K562 (cell line): ENCODE measurements around the gene DRP2. TPM values are rescaled to one million over a fixed set of nuclear protein-coding genes. Genes with fewer than 3 reads are reported as not detected.

Source experiments
- ATAC-seq: fragments of 200-7000 bp; cut with Tn5 transposase; 3 replicates; pipeline ENCODE4 v1.9.1; 2020; ENCODE audit warnings: moderate library complexity
- BruUV-seq: library from RNA; stranded (reverse); fragments of 400-500 nt; replicated peaks from 2 replicates; lab custom pipeline; 2021; lab: Mats Ljungman, UMichigan
- CTCF ChIA-PET: fragments of 300-600 bp; formaldehyde crosslinking; extraction: SDS; loops from one replicate; lab custom pipeline; 2021; ENCODE audit warnings: low intra/inter-chr PET ratio; lab: Yijun Ruan, JAX
- POLR2A ChIA-PET: fragments of 300-600, 350-650 bp; sonication (Branson Sonifier 250); formaldehyde crosslinking; extraction: SDS; loops from one replicate; lab custom pipeline; 2021; ENCODE audit warnings: antibody characterized with exemption, inconsistent platforms; lab: Yijun Ruan, JAX
- DNase-seq, 4 experiments: peaks; one replicate each; pipeline versions ENCODE4 v3.0.0 to v3.0.0-alpha.2; 2011 to 2018; ENCODE audit warnings: low spot score in 3 of 4, mixed read lengths in 3 of 4; ENCODE audit errors: extremely low read depth in 1 of 4
- FAIRE-seq: peaks from 2 replicates; lab custom pipeline; 2011; peaks lifted over from hg19 to GRCh38; lab: Jason Lieb, UNC
- H2AFZ ChIP-seq: 2 replicates; pipeline ENCODE4 v1.6.0; 2011; ENCODE audit warnings: low read depth, low read length, control low read depth, inconsistent platforms
- H3K27ac ChIP-seq: fragments of 200-600 bp; 3 replicates; pipeline ENCODE4 v1.8.0; 2011; ENCODE audit warnings: low read depth, mild to moderate bottlenecking, control low read depth, inconsistent platforms, low read length, moderate library complexity, mixed read lengths; ENCODE audit errors: extremely low read depth
- H3K27me3 ChIP-seq, 2 experiments: fragments of 300-600 bp in 1 of 2; 2 replicates in 1 of 2; 3 replicates in 1 of 2; pipeline versions ENCODE4 v1.6.0 to v1.8.0; 2011; ENCODE audit warnings: inconsistent platforms in 2 of 2, low read length in 2 of 2, mild to moderate bottlenecking in 1 of 2, mixed read lengths in 1 of 2, moderate library complexity in 1 of 2; ENCODE audit not compliant: control insufficient read depth in 2 of 2, insufficient read depth in 2 of 2
- H3K36me3 ChIP-seq: fragments of 300-600 bp; 3 replicates; pipeline ENCODE4 v1.8.0; 2011; ENCODE audit warnings: mild to moderate bottlenecking, low read length, inconsistent platforms; ENCODE audit not compliant: control insufficient read depth, insufficient read depth
- H3K4me1 ChIP-seq, 2 experiments: fragments of 200-600 bp in 1 of 2; replicated peaks in 1 of 2; 2 replicates in 1 of 2; 3 replicates in 1 of 2; pipeline versions ENCODE4 v1.5.1 to v1.8.0; 2011; ENCODE audit warnings: inconsistent platforms in 2 of 2, low read length in 2 of 2, mild to moderate bottlenecking in 1 of 2, mixed read lengths in 1 of 2, moderate library complexity in 1 of 2; ENCODE audit not compliant: control insufficient read depth in 2 of 2, insufficient read depth in 2 of 2
- H3K4me2 ChIP-seq: 2 replicates; pipeline ENCODE4 v1.6.1; 2011; ENCODE audit warnings: low read length, control low read depth, inconsistent platforms, mixed read lengths; ENCODE audit not compliant: insufficient read depth
- H3K4me3 ChIP-seq: fragments of 200-600 bp; sonication (generic), shearing (Covaris generic); 2 replicates; pipeline ENCODE4 v1.5.1; 2016; ENCODE audit warnings: control low read depth, inconsistent platforms
- H3K79me2 ChIP-seq: fragments of 200-600 bp; 3 replicates; pipeline ENCODE4 v1.8.0; 2011; ENCODE audit warnings: low read length, inconsistent platforms; ENCODE audit not compliant: control insufficient read depth, insufficient read depth
- H3K9ac ChIP-seq, 2 experiments: 2 replicates each; pipeline versions ENCODE4 v1.6.0 to v1.6.1; 2011; ENCODE audit warnings: low read depth in 2 of 2, low read length in 2 of 2, control low read depth in 1 of 2, inconsistent platforms in 1 of 2, mild to moderate bottlenecking in 1 of 2, mixed read lengths in 1 of 2; ENCODE audit not compliant: insufficient read depth in 1 of 2
- H3K9me1 ChIP-seq: one replicate; pipeline ENCODE4 v1.6.0; 2011; ENCODE audit warnings: inconsistent platforms, mild to moderate bottlenecking, low read length, moderate library complexity; ENCODE audit not compliant: control insufficient read depth, insufficient read depth
- H3K9me3 ChIP-seq: replicated peaks from 2 replicates; pipeline ENCODE4 v1.5.1; 2011; ENCODE audit warnings: low read depth, low read length, inconsistent platforms; ENCODE audit not compliant: control insufficient read depth, insufficient read depth
- H4K20me1 ChIP-seq: replicated peaks from 2 replicates; pipeline ENCODE4 v1.6.1; 2011; ENCODE audit warnings: low read length, inconsistent platforms, mixed read lengths; ENCODE audit not compliant: control insufficient read depth, insufficient read depth
- CREB1 ChIP-seq, 2 experiments: sonication (generic) in 1 of 2; formaldehyde crosslinking in 1 of 2; IDR thresholded peaks; 2 replicates each; pipeline versions ENCODE4 v1.6.1 to v1.8.0; 2012 to 2022; ENCODE audit warnings: inconsistent platforms in 1 of 2, mild to moderate bottlenecking in 1 of 2, missing genetic modification reagents in 1 of 2, moderate library complexity in 1 of 2
- KDM5B ChIP-seq: fragments of 200-600 bp; sonication (generic); IDR thresholded peaks from 2 replicates; pipeline ENCODE4 v1.6.1; 2012; ENCODE audit warnings: low read depth, mild to moderate bottlenecking, moderate library complexity, low read length, control low read depth, inconsistent platforms; ENCODE audit not compliant: insufficient replicate concordance
- MAX ChIP-seq: sonication (generic); formaldehyde crosslinking; IDR thresholded peaks from 2 replicates; pipeline ENCODE4 v1.9.0; 2022; ENCODE audit warnings: mild to moderate bottlenecking, missing genetic modification reagents
- PPARD ChIP-seq: fragments of 250-450 bp; sonication (Bioruptor Pico); IDR thresholded peaks from 2 replicates; pipeline ENCODE4 v1.8.0; 2022; ENCODE audit warnings: inconsistent platforms, mild to moderate bottlenecking, moderate library complexity
- ZBTB26 ChIP-seq: fragments of 450-650 bp; formaldehyde crosslinking; IDR thresholded peaks from 2 replicates; pipeline ENCODE4 v1.4.0; 2022; ENCODE audit warnings: missing genetic modification characterization
- ZNF316 ChIP-seq: fragments of 450-650 bp; IDR thresholded peaks from 2 replicates; pipeline ENCODE4 v1.6.1; 2016
- ZNF57 ChIP-seq: fragments of 450-650 bp; formaldehyde crosslinking; IDR thresholded peaks from 2 replicates; pipeline ENCODE4 v1.4.0; 2020; ENCODE audit warnings: mild to moderate bottlenecking, moderate library complexity
- WGBS: fragments of 100-300 bp; shearing (Covaris generic); methylation state at CpG from one replicate; pipeline ENCODE4 v1.1.6; 2016; ENCODE audit warnings: low coverage, mixed read lengths; ENCODE audit not compliant: insufficient coverage; ENCODE audit errors: missing lambda C conversion rate; 5-methylcytosine and 5-hydroxymethylcytosine counted together
- in situ Hi-C: fragments of 300-500 bp; cut with MboI; formaldehyde crosslinking; loops from 4 replicates; pipeline ENCODE4 v1.15.0; 2018; ENCODE audit warnings: inconsistent platforms, mixed read lengths
- intact Hi-C: fragments of 100-400 bp; cut with micrococcal nuclease; formaldehyde crosslinking; loops from 2 replicates; pipeline ENCODE4 v1.14.2; 2022
- polyA plus RNA-seq, 8 experiments: library from polyadenylated mRNA; depleted of rRNA in 4 of 8; stranded (reverse) in 5 of 8; unstranded in 3 of 8; fragments of >200 nt; fragmentation: Nextera tagmentation in 2 of 8; fragmentation: Illumina TruSeq in 1 of 8; extraction: Ambion mirVana in 2 of 8; extraction: Trizol in 1 of 8; gene quantifications; 2 replicates each; pipeline versions ENCODE4 v1.2.1 to v1.2.3, GENCODE V29; 2011 to 2014; ENCODE audit warnings: inconsistent platforms in 1 of 8, missing spikeins in 1 of 8
- total RNA-seq, 7 experiments: library from RNA; depleted of rRNA in 6 of 7; stranded (reverse); fragments of >200 nt in 6 of 7; fragmentation: Illumina TruSeq in 2 of 7; extraction: Trizol in 2 of 7; gene quantifications; 2 replicates each; pipeline versions ENCODE4 v1.2.1 to v1.2.3, GENCODE V29; 2011 to 2021; ENCODE audit warnings: low replicate concordance in 1 of 7
- TF ChIP-seq, protein P1 (sequence below): sonication (generic); formaldehyde crosslinking; IDR thresholded peaks from 2 replicates; pipeline ENCODE4 v1.4.0; 2020; ENCODE audit warnings: mild to moderate bottlenecking, missing genetic modification reagents
- TF ChIP-seq, protein P2 (sequence below): sonication (generic); formaldehyde crosslinking; IDR thresholded peaks from 2 replicates; pipeline ENCODE4 v1.8.1; 2023; ENCODE audit warnings: missing genetic modification reagents, mild to moderate bottlenecking, borderline replicate concordance

The DRP2 gene
- total and polyA plus RNA-seq, 9 of the 15 experiments (the other 6 are each of a cell fraction or from before 2014, with no cell fraction given): 0.01 to 0.30 (median 0.15) TPM

GRCh38 chrX:101190736-101191135, 28.9 kb upstream of the DRP2 start:
- no peaks in the 10 kb centered on the region for H3K79me2 ChIP-seq
- ChIA-PET POLR2A (no interaction called here), CTCF (no interaction called here)
- in situ Hi-C loops (loop anchor here (25.0 kb wide), 1 partner anchor 503 kb away; no protein-coding TSS in a partner anchor), intact Hi-C loops (loop anchor here (5.0 kb wide), 1 partner anchor 93 kb away; the partner anchor contains the start of gene CENPI)
- no peaks in the 10 kb centered on the region for H3K27me3 ChIP-seq
- FAIRE-seq (no peak), ATAC-seq (no peak), DNase-seq (no peak)
- peaks cover 2% of the 10 kb centered on the region; the same call in 1 of the 2 replicates for H3K9me3 ChIP-seq
- peak overlapping the region; percentile 96 for H2AFZ ChIP-seq
- H3K4me1 ChIP-seq: peaks cover 0 to 6% of the 10 kb centered on the region in 2 experiments; a peak in 3 of 5 replicates
- 90% methylated on average over 1 of the region's 1 CpG for WGBS
- peak overlapping the region; percentile 73 for H3K4me2 ChIP-seq
- peak overlapping the region; percentile 68; the same call in 1 of the 3 replicates for H3K27ac ChIP-seq
- peak overlapping the region in 1 of 2 experiments; percentile 49; a peak in 1 of 4 replicates for H3K9ac ChIP-seq
- H3K36me3 ChIP-seq: no peaks in the 10 kb centered on the region
- H4K20me1 ChIP-seq: no peaks in the 10 kb centered on the region
- TF ChIP-seq CREB1 (IDR thresholded peaks at IDR 0.05) (no peak), CREB1 (CRISPR knock-in tag; IDR thresholded peaks at IDR 0.05) (no peak), ZNF57 (CRISPR knock-in tag) (no peak), KDM5B (no peak), ZNF316 (no peak), MAX (CRISPR knock-in tag) (no peak), ZBTB26 (no peak), PPARD (CRISPR knock-in tag) (no peak)
- TF ChIP-seq, protein P1, sequence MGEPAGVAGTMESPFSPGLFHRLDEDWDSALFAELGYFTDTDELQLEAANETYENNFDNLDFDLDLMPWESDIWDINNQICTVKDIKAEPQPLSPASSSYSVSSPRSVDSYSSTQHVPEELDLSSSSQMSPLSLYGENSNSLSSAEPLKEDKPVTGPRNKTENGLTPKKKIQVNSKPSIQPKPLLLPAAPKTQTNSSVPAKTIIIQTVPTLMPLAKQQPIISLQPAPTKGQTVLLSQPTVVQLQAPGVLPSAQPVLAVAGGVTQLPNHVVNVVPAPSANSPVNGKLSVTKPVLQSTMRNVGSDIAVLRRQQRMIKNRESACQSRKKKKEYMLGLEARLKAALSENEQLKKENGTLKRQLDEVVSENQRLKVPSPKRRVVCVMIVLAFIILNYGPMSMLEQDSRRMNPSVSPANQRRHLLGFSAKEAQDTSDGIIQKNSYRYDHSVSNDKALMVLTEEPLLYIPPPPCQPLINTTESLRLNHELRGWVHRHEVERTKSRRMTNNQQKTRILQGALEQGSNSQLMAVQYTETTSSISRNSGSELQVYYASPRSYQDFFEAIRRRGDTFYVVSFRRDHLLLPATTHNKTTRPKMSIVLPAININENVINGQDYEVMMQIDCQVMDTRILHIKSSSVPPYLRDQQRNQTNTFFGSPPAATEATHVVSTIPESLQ: no peak
- TF ChIP-seq, protein P2, sequence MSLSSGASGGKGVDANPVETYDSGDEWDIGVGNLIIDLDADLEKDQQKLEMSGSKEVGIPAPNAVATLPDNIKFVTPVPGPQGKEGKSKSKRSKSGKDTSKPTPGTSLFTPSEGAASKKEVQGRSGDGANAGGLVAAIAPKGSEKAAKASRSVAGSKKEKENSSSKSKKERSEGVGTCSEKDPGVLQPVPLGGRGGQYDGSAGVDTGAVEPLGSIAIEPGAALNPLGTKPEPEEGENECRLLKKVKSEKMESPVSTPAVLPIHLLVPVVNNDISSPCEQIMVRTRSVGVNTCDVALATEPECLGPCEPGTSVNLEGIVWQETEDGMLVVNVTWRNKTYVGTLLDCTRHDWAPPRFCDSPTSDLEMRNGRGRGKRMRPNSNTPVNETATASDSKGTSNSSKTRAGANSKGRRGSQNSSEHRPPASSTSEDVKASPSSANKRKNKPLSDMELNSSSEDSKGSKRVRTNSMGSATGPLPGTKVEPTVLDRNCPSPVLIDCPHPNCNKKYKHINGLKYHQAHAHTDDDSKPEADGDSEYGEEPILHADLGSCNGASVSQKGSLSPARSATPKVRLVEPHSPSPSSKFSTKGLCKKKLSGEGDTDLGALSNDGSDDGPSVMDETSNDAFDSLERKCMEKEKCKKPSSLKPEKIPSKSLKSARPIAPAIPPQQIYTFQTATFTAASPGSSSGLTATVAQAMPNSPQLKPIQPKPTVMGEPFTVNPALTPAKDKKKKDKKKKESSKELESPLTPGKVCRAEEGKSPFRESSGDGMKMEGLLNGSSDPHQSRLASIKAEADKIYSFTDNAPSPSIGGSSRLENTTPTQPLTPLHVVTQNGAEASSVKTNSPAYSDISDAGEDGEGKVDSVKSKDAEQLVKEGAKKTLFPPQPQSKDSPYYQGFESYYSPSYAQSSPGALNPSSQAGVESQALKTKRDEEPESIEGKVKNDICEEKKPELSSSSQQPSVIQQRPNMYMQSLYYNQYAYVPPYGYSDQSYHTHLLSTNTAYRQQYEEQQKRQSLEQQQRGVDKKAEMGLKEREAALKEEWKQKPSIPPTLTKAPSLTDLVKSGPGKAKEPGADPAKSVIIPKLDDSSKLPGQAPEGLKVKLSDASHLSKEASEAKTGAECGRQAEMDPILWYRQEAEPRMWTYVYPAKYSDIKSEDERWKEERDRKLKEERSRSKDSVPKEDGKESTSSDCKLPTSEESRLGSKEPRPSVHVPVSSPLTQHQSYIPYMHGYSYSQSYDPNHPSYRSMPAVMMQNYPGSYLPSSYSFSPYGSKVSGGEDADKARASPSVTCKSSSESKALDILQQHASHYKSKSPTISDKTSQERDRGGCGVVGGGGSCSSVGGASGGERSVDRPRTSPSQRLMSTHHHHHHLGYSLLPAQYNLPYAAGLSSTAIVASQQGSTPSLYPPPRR (CRISPR knock-in tag): no peak
- BruUV-seq: no TSS peak
- H3K9me1 ChIP-seq: no peaks in the 10 kb centered on the region
- H3K4me3 ChIP-seq: peak overlapping the region; percentile 27; the same call in 1 of the 2 replicates
